ENCODE measurements around the gene DTX3L. TPM values are rescaled to one million over a fixed set of nuclear protein-coding genes. Genes with fewer than 3 reads are reported as not detected.

The DTX3L gene
- total and polyA plus RNA-seq, 2 of the 13 experiments (the other 11 are each of a cell fraction or from before 2014, with no cell fraction given), result 2.5 to 10.9 TPM

GRCh38 chr3:122564155-122564912 lies at the start of gene DTX3L, which contains the start of gene PARP9 (continued):
- TF ChIP-seq NFAT5 (CRISPR knock-in tag; IDR thresholded peaks at IDR 0.05) (no peak), ATF3 (CRISPR knock-in tag; IDR thresholded peaks at IDR 0.05) (no peak; the same call in 1 of the 2 replicates), MTA3 (CRISPR knock-in tag; IDR thresholded peaks at IDR 0.05) (no peak), SYNCRIP (IDR thresholded peaks at IDR 0.05; ENCODE audit: insufficient read depth, low read depth, low read length) (no peak), ARID4A (CRISPR knock-in tag; IDR thresholded peaks at IDR 0.05; ENCODE audit: borderline replicate concordance) (peak; percentile 90), NR0B2 (CRISPR knock-in tag; IDR thresholded peaks at IDR 0.05) (peak; percentile 87; the same call in 1 of the 2 replicates), ZSCAN25 (CRISPR knock-in tag; IDR thresholded peaks at IDR 0.05) (no peak; the same call in 1 of the 2 replicates), ZNF839 (CRISPR knock-in tag; IDR thresholded peaks at IDR 0.05; ENCODE audit: borderline replicate concordance) (no peak), PHF8 (CRISPR knock-in tag; IDR thresholded peaks at IDR 0.05) (peak; percentile 97), SIX4 (CRISPR knock-in tag; IDR thresholded peaks at IDR 0.05) (peak; percentile 48; the same call in 1 of the 2 replicates), THYN1 (CRISPR knock-in tag; IDR thresholded peaks at IDR 0.05; ENCODE audit: borderline replicate concordance, low read depth) (no peak), SAP130 (CRISPR knock-in tag; IDR thresholded peaks at IDR 0.05; ENCODE audit: low read depth) (peak; percentile 84), ZFYVE20 (CRISPR knock-in tag; IDR thresholded peaks at IDR 0.05; ENCODE audit: borderline replicate concordance, low read depth) (no peak), ATF4 (CRISPR knock-in tag; IDR thresholded peaks at IDR 0.05) (peak in 1 of 2 experiments; percentile 48; a peak in 1 of 4 replicates), MAZ (IDR thresholded peaks at IDR 0.05; ENCODE audit: borderline replicate concordance, low read depth, low read length) (peak; percentile 52; the same call in 1 of the 2 replicates), MAZ (CRISPR knock-in tag; IDR thresholded peaks at IDR 0.05; ENCODE audit: low read depth) (peak; percentile 89)

Data from HepG2 (cell line).